Epithelial cell of proximal tubule (primary cell): ENCODE results near the gene PIGM. TPM values are rescaled to one million over a fixed set of nuclear protein-coding genes. Genes with fewer than 3 reads are reported as not detected.
A peak's percentile ranks its signal among the peaks of the same experiment; 100 is the strongest.

Experiments
- DNase-seq: peaks from one replicate; pipeline ENCODE4 v3.0.0-alpha.2; 2011; ENCODE audit warnings: low read depth
- H3K4me3 ChIP-seq: 2 replicates; pipeline ENCODE4 v1.5.1; 2011; ENCODE audit warnings: low read depth, mild to moderate bottlenecking, low read length
- total RNA-seq: library from RNA; depleted of rRNA; stranded (reverse); fragments of >200 nt; gene quantifications from 2 replicates; pipeline ENCODE4 v1.2.3, GENCODE V29; 2015
- TF ChIP-seq, protein P1 (sequence below): conservative IDR thresholded peaks from 2 replicates; pipeline ENCODE4 v1.5.1; 2012; ENCODE audit warnings: low read depth, mild to moderate bottlenecking, low read length

PIGM gene
- total RNA-seq, 1 donor from 2014 or later: 2.2 TPM

DNA sequence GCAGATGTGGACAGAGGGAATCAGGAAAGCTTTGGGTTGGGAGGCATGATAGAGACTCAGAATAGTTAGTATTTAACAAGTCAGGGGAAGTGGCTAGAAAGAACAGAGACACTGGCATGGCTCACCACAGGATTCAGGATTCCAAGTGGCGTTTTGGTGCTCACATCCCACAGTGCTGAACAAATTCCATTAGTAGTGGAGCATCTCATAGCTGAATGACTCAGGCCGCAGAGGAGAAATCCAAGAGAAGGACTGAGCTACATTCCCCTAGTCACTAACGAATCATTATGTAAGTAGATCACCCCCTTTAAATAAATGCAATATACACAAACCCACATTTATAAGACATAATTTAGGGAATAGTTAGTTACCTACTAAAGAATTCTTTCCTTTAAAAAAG lies 44.5 kb upstream of the PIGM start:
- DNase-seq: no peak
- H3K4me3 ChIP-seq: no peak overlapping the region
- TF ChIP-seq, protein P1, sequence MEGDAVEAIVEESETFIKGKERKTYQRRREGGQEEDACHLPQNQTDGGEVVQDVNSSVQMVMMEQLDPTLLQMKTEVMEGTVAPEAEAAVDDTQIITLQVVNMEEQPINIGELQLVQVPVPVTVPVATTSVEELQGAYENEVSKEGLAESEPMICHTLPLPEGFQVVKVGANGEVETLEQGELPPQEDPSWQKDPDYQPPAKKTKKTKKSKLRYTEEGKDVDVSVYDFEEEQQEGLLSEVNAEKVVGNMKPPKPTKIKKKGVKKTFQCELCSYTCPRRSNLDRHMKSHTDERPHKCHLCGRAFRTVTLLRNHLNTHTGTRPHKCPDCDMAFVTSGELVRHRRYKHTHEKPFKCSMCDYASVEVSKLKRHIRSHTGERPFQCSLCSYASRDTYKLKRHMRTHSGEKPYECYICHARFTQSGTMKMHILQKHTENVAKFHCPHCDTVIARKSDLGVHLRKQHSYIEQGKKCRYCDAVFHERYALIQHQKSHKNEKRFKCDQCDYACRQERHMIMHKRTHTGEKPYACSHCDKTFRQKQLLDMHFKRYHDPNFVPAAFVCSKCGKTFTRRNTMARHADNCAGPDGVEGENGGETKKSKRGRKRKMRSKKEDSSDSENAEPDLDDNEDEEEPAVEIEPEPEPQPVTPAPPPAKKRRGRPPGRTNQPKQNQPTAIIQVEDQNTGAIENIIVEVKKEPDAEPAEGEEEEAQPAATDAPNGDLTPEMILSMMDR: no peak

GRCh38 chr1:160075836-160076235 lies 44.0 kb upstream of the PIGM start:
- TF ChIP-seq, protein P1: no peak
- no peak for DNase-seq
- H3K4me3 ChIP-seq: no peak overlapping the region

GRCh38 chr1:160074865-160075264 lies 43.1 kb upstream of the PIGM start:
- TF ChIP-seq, protein P1: no peak
- no peak for DNase-seq

DNA sequence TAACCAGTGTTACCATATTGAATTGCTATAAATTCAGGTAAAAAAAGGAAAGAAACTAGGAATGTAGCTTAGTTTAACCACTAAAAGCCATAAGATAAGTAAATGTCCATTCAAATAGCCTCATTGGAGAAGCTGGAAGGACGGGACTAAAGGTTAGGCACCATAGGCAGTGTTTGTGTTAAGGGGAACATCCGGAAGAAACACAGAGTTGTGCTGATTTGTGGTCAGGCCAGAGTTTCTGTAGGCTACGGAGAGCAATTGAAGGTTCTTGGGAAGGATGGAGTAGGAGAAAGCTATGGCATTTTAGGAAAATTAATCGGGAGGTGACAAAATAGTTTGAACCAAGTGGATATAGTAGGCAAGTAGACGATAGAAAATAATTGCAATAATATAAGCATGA lies 39.5 kb upstream of the PIGM start:
- no peak for DNase-seq
- TF ChIP-seq, protein P1: no peak
- no peak overlapping the region for H3K4me3 ChIP-seq

More at GRCh38 chr1:160074865-160075264, 43.1 kb upstream of the PIGM start:
- no peak overlapping the region for H3K4me3 ChIP-seq

DNA sequence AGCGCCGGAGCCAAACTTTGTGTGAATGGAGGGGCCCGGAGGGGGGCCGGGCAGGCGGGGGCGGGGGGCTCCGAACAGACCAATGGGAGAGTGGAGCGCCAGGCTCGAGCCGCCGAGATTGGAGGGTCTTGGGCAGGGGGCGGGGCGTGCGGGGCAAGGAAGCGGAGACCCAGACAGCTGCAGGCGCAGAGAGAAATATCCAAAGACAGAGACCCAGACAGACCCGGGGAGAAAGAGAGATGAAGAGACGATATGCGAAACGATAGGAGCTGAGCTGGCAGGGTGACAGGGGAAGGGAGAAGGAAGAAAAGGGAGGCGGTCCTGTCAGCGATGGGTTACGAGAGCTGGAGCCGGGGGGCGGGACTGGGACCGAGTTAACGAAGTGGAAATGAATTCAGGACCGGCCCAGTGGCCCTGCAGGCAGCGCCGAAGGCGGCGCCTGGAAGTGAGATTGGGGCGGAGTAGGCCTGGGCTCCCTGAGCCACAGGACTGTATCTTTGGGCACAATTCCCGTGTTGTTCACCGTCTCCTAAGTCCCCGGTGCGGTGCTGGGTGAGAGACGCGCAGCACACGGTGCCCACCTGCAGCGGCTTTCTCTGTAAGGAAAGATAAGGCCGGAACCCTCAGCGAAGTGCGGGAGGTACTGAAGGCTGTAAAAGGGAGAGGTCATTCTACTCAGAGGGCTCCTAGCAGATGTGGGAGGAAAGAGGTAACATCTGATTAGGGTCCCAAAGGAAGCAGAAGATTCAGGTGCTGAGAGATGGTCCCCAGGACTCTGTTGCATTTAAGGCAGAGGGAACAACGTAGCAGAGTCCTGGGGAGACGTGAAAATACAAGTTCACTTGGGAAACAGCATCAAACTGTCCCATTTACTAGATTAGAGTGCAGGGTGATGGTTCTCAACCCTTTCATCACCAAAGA lies 38.7 kb upstream of the PIGM start:
- DNase-seq: no peak
- TF ChIP-seq, protein P1: no peak
- peak overlapping the region; percentile 47 for H3K4me3 ChIP-seq

GRCh38 chr1:160069460-160070231 lies 37.9 kb upstream of the PIGM start, which contains the start of gene KCNJ10:
Gene KCNJ10 (minus strand): TSS chr1:160070160. CDS start chr1:160042532, 27,628 bp downstream.
- TF ChIP-seq, protein P1: no peak
- peak within 1 kb of the TSS; percentile 47 for H3K4me3 ChIP-seq
- no peak for DNase-seq
